HepG2 (cell line): ENCODE data around the gene COPS8. TPM values are rescaled to one million over a fixed set of nuclear protein-coding genes. Genes with fewer than 3 reads are reported as not detected.
A peak's percentile ranks its signal among the peaks of the same experiment; 100 is the strongest.

ENCODE experiments used
- ATF7-NPFF ChIP-seq: sonication (generic); formaldehyde crosslinking; IDR thresholded peaks from 2 replicates; pipeline ENCODE4 v1.8.1; 2023; ENCODE audit warnings: mild to moderate bottlenecking, low read depth, missing genetic modification reagents, moderate library complexity
- BRCA1 ChIP-seq: sonication (generic); formaldehyde crosslinking; IDR thresholded peaks from 2 replicates; pipeline ENCODE4 v1.4.0; 2020; ENCODE audit warnings: missing genetic modification reagents
- CCDC6 ChIP-seq: sonication (generic); formaldehyde crosslinking; IDR thresholded peaks from 2 replicates; pipeline ENCODE4 v1.8.1; 2022; ENCODE audit warnings: mild to moderate bottlenecking, missing genetic modification reagents, moderate library complexity
- DNMT3B ChIP-seq: conservative IDR thresholded peaks from 2 replicates; pipeline ENCODE4 v1.6.1; 2016; ENCODE audit warnings: missing biosample characterization, control low read depth
- GATA4 ChIP-seq: sonication (generic); IDR thresholded peaks from 2 replicates; pipeline ENCODE4 v1.6.1; 2016; ENCODE audit warnings: antibody characterized with exemption, low read depth, borderline replicate concordance
- KLF15 ChIP-seq: sonication (generic); formaldehyde crosslinking; IDR thresholded peaks from 2 replicates; pipeline ENCODE4 v1.8.1; 2023; ENCODE audit warnings: borderline replicate concordance, mild to moderate bottlenecking, inconsistent platforms, missing genetic modification reagents, mixed read lengths
- KLF16 ChIP-seq, 2 experiments: sonication (generic) in 1 of 2; formaldehyde crosslinking in 1 of 2; IDR thresholded peaks; 2 replicates each; pipeline versions ENCODE4 v1.6.1 to v1.8.0; 2016 to 2023; ENCODE audit warnings: missing genetic modification reagents in 2 of 2, missing compliant biosample characterization in 1 of 2
- MIXL1 ChIP-seq: IDR thresholded peaks from 2 replicates; pipeline ENCODE4 v1.6.1; 2016
- MYC ChIP-seq: sonication (generic); formaldehyde crosslinking; IDR thresholded peaks from 2 replicates; pipeline ENCODE4 v1.9.0; 2021; ENCODE audit warnings: missing genetic modification reagents, borderline replicate concordance
- NKX3-1 ChIP-seq: sonication (generic); formaldehyde crosslinking; IDR thresholded peaks from 2 replicates; pipeline ENCODE4 v1.5.0; 2020; ENCODE audit warnings: missing genetic modification reagents
- PITX1 ChIP-seq: sonication (generic); formaldehyde crosslinking; IDR thresholded peaks from 2 replicates; pipeline ENCODE4 v1.5.1; 2020; ENCODE audit warnings: mild to moderate bottlenecking, missing genetic modification reagents
- POLR2AphosphoS2 ChIP-seq: IDR thresholded peaks from 2 replicates; pipeline ENCODE4 v1.6.1; 2011; ENCODE audit warnings: low read depth, low read length, improper control_type of control experiment
- RAD51 ChIP-seq: fragments of 450-650 bp; IDR thresholded peaks from 2 replicates; pipeline ENCODE4 v1.6.1; 2016; ENCODE audit warnings: borderline replicate concordance
- REPIN1 ChIP-seq: sonication (generic); formaldehyde crosslinking; IDR thresholded peaks from 2 replicates; pipeline ENCODE4 v1.8.0; 2022; ENCODE audit warnings: missing genetic modification reagents, low read depth, mild to moderate bottlenecking, borderline replicate concordance
- SMAD1 ChIP-seq: sonication (generic); formaldehyde crosslinking; IDR thresholded peaks from 2 replicates; pipeline ENCODE4 v1.4.0; 2020; ENCODE audit warnings: missing genetic modification reagents, low read depth, mild to moderate bottlenecking, borderline replicate concordance
- TCF7L2 ChIP-seq: IDR thresholded peaks from 2 replicates; pipeline ENCODE4 v1.6.1; 2011; ENCODE audit warnings: mild to moderate bottlenecking, low read depth, low read length, moderate library complexity
- ZBTB3 ChIP-seq: sonication (generic); formaldehyde crosslinking; IDR thresholded peaks from 2 replicates; pipeline ENCODE4 v1.4.0; 2020; ENCODE audit warnings: low read depth, mild to moderate bottlenecking, moderate library complexity, missing genetic modification reagents, borderline replicate concordance
- ZFYVE20 ChIP-seq: sonication (generic); formaldehyde crosslinking; IDR thresholded peaks from 2 replicates; pipeline ENCODE4 v1.8.0; 2023; ENCODE audit warnings: low read depth, mild to moderate bottlenecking, moderate library complexity, missing genetic modification reagents, borderline replicate concordance
- ZNF282 ChIP-seq: fragments of 450-650 bp; IDR thresholded peaks from 2 replicates; pipeline ENCODE4 v1.6.1; 2018; ENCODE audit not compliant: partially characterized antibody
- ZNF605 ChIP-seq: sonication (generic); formaldehyde crosslinking; IDR thresholded peaks from 2 replicates; pipeline ENCODE4 v1.8.0; 2022; ENCODE audit warnings: mild to moderate bottlenecking, missing genetic modification reagents
- ZNF616 ChIP-seq: sonication (generic); formaldehyde crosslinking; IDR thresholded peaks from 2 replicates; pipeline ENCODE4 v1.5.0; 2020; ENCODE audit warnings: low read depth, mild to moderate bottlenecking, missing genetic modification reagents
- ZNF619 ChIP-seq: sonication (generic); formaldehyde crosslinking; IDR thresholded peaks from 2 replicates; pipeline ENCODE4 v1.4.0; 2020; ENCODE audit warnings: mild to moderate bottlenecking, missing genetic modification reagents
- ZNF629 ChIP-seq: sonication (generic); formaldehyde crosslinking; conservative IDR thresholded peaks from 2 replicates; pipeline ENCODE4 v1.5.0; 2020; ENCODE audit warnings: missing genetic modification reagents
- polyA plus RNA-seq, 8 experiments: library from polyadenylated mRNA; depleted of rRNA in 3 of 8; stranded (reverse) in 7 of 8; unstranded in 1 of 8; fragments of >200 nt; fragmentation: Illumina TruSeq in 4 of 8; extraction: Trizol in 4 of 8; gene quantifications; 2 replicates each; pipeline versions ENCODE4 v1.2.1 to v1.2.3, GENCODE V29; 2011 to 2016; ENCODE audit warnings: low read depth in 4 of 8, missing spikeins in 1 of 8, mixed read lengths in 1 of 8; ENCODE audit not compliant: insufficient read depth in 1 of 8
- total RNA-seq, 5 experiments: library from RNA; depleted of rRNA; stranded (reverse); fragments of >200 nt; fragmentation: Illumina TruSeq; extraction: Trizol; gene quantifications; 2 replicates each; pipeline ENCODE4 v1.2.3, GENCODE V29; 2016; ENCODE audit warnings: low read depth in 1 of 5
- TF ChIP-seq, protein P1 (sequence below): sonication (generic); IDR thresholded peaks from 2 replicates; pipeline ENCODE4 v1.6.1; 2016; ENCODE audit warnings: low read depth, borderline replicate concordance
- TF ChIP-seq, protein P2 (sequence below): IDR thresholded peaks from 2 replicates; pipeline ENCODE4 v1.6.1; 2016; ENCODE audit warnings: control low read depth
- TF ChIP-seq, protein P3 (sequence below): sonication (generic); formaldehyde crosslinking; IDR thresholded peaks from 2 replicates; pipeline ENCODE4 v1.5.0; 2020; ENCODE audit warnings: mild to moderate bottlenecking, missing genetic modification reagents

Gene COPS8
- total and polyA plus RNA-seq, 2 of the 13 experiments (the other 11 are each of a cell fraction or from before 2014, with no cell fraction given), result 86.3 to 96.6 TPM

DNA sequence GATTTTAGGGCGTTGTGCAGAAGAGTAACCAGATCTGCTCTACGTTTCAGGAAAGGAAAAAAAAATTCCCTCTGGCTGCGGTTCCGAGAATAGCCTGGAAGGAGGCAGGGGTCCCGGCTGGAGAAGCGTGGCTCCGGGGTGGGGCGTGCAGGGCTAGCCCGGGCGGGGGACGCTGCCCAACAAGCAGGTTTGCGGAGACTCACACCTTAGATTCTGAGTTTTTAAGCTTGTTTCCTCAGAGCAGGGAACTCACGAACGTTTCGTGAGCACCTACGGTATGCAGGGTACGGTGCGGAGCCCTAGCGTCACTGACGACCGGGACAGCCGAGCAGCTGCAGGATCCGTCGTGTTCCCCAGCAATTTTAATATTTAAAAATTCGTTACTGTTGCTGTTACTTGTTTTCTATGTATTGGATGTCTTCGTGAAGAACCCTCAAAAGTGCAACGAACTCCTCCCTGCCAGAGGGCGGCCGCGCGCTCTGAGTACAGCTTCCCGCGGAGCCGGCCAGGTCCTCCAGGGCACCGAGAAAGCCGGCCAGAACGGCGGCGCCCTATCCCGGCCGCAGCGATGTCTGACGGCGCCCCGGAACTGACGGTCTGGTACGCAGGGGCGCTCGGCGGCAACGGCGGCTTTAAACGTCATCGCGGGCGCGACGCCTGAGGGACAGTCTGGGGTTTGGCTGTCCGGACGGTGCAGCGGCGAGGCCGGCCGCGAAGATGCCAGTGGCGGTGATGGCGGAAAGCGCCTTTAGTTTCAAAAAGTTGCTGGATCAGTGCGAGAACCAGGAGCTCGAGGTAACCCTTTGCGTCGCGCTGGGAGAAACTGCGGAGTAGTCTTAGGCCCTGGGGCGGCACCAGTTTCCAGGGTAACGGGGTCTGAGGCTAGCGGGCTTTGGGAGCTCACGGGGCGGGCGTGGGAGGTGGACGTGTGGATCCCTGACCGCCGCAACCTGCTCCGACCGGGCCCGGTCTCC is at the start of gene COPS8 (continued):
- TF ChIP-seq, protein P1, sequence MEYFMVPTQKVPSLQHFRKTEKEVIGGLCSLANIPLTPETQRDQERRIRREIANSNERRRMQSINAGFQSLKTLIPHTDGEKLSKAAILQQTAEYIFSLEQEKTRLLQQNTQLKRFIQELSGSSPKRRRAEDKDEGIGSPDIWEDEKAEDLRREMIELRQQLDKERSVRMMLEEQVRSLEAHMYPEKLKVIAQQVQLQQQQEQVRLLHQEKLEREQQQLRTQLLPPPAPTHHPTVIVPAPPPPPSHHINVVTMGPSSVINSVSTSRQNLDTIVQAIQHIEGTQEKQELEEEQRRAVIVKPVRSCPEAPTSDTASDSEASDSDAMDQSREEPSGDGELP, result peak; percentile 69; the same call in 1 of the 2 replicates
- TF ChIP-seq MIXL1 (CRISPR knock-in tag) (peak; percentile 94), CCDC6 (CRISPR knock-in tag) (no peak), RAD51 (no peak), BRCA1 (CRISPR knock-in tag) (peak; percentile 74; the same call in 1 of the 2 replicates), NKX3-1 (peak; percentile 85), ZNF629 (peak; percentile 56), POLR2AphosphoS2 (no peak), MYC (CRISPR knock-in tag) (peak; percentile 94), TCF7L2 (no peak), ZBTB3 (CRISPR knock-in tag) (no peak), ZFYVE20 (CRISPR knock-in tag) (peak; percentile 33; the same call in 1 of the 2 replicates), PITX1 (CRISPR knock-in tag) (peak; percentile 73; the same call in 1 of the 2 replicates), ZNF605 (CRISPR knock-in tag) (peak; percentile 96), ZNF282 (no peak), SMAD1 (peak; percentile 99), ZNF616 (CRISPR knock-in tag) (peak; percentile 78; the same call in 1 of the 2 replicates), GATA4 (peak; percentile 77; the same call in 1 of the 2 replicates), ZNF619 (CRISPR knock-in tag) (peak; percentile 79), KLF16 (CRISPR knock-in tag; IDR thresholded peaks at IDR 0.05) (peak in 1 of 2 experiments; percentile 87; a peak in 2 of 4 replicates), REPIN1 (CRISPR knock-in tag) (peak; percentile 97), KLF15 (CRISPR knock-in tag) (peak; percentile 91; the same call in 1 of the 2 replicates), DNMT3B (peak; percentile 65; the same call in 1 of the 2 replicates), ATF7-NPFF (CRISPR knock-in tag) (peak; percentile 95)
- TF ChIP-seq, protein P2, sequence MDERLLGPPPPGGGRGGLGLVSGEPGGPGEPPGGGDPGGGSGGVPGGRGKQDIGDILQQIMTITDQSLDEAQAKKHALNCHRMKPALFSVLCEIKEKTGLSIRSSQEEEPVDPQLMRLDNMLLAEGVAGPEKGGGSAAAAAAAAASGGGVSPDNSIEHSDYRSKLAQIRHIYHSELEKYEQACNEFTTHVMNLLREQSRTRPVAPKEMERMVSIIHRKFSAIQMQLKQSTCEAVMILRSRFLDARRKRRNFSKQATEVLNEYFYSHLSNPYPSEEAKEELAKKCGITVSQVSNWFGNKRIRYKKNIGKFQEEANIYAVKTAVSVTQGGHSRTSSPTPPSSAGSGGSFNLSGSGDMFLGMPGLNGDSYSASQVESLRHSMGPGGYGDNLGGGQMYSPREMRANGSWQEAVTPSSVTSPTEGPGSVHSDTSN, result no peak
- TF ChIP-seq, protein P3, sequence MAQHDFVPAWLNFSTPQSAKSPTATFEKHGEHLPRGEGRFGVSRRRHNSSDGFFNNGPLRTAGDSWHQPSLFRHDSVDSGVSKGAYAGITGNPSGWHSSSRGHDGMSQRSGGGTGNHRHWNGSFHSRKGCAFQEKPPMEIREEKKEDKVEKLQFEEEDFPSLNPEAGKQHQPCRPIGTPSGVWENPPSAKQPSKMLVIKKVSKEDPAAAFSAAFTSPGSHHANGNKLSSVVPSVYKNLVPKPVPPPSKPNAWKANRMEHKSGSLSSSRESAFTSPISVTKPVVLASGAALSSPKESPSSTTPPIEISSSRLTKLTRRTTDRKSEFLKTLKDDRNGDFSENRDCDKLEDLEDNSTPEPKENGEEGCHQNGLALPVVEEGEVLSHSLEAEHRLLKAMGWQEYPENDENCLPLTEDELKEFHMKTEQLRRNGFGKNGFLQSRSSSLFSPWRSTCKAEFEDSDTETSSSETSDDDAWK (CRISPR knock-in tag), result no peak
